GM18951 (cell line): ENCODE data around the gene LRRC38.

Source experiments
- POLR2A ChIP-seq: IDR thresholded peaks from 4 replicates; pipeline ENCODE4 v1.6.1; 2011; ENCODE audit warnings: mild to moderate bottlenecking; ENCODE audit not compliant: insufficient read length, insufficient read depth; ENCODE audit errors: extremely low read depth
- in situ Hi-C: fragments of 300-500 bp; cut with MboI; formaldehyde crosslinking; loops from one replicate; pipeline ENCODE4 v1.12.0; 2022; ENCODE audit warnings: low sequenced_read_pairs, mixed read lengths, inconsistent platforms; ENCODE audit not compliant: unreplicated experiment

Gene LRRC38

DNA sequence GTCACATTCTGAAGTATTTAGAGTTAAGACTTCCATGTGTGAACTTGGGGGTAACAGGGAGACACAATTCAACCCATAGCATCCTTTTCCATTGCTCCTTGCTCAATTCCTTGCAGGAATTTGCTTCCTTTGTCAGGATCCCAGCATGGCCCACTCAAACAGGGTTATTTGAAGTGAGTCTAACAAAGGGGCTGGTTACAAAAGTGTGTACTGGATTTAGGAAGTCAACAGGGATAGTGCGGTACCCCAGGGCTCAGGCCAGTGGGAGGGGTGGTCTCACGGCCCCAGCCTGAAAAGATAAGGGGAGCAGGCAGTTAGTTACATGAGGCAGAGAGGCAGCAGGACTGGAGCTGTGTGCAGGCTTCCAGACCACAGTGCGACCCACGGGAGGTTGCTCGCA is 14.4 kb downstream of the LRRC38 start:
- in situ Hi-C loops = no loop called here
- no peak for TF ChIP-seq POLR2A

- in situ Hi-C loops = no loop called here
- no peak for TF ChIP-seq POLR2A
Measured at GRCh38 chr1:13498553-13498952, 15.2 kb downstream of the LRRC38 start.

DNA sequence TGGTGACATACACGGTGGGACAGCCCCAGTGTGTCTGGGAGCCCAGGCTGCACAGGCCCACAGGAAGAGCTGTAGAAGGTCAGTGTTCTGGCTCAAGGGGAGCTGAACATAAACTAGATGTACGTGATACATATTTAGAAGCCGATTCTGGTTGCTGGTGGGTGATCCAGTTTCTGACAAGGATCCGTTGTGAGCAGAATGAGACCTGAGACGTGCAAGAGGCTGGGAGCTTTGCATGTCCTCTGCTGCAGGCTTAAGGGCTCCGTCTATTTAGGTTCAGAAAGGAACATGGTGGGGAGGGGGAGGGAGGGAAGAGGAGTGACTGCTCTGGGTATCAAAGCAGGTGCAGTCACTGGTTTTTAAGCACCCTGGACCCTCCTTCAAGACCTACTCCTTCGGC is 18.6 kb downstream of the LRRC38 start:
- no peak for TF ChIP-seq POLR2A
- in situ Hi-C loops = no loop called here

DNA sequence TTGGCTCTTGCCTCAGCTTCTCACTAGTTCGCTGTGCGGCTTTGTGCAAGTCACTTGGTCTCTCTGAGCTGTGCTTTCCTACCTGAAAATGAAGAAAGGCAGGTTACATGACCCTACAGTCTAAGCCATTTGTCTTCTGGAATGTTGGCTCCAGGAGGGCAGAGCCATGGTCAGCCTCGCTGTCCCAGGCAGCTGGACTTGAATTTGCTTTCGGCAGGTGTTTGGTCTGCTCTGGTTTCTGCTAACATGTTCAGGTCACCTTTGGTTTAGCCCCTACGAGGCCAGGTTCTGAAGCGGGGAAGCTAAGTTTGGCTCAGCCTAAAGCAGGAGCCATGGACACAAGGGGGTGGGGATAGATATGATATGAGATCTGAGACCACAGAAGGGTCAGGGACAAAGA is 19.1 kb downstream of the LRRC38 start:
- TF ChIP-seq POLR2A = no peak
- in situ Hi-C loops = no loop called here

DNA sequence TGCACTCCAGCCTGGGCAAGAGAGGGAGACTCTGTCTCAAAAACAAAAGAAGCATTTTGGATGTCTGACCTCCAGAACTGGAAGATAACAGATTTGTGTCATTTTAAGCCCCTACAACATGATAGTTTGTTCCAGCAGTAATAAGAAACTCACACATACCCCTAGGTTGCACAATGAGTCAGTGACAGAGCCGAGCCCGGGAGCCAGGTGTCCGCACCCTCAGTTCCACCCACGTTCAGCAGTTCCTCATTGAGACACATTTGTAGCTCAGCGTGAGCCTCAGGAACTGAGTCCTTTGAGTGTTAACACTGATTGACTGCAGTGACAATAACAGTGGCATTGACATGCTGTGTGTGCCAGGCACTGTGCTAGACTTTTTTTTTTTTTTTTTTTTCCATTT is 19.8 kb downstream of the LRRC38 start:
- in situ Hi-C loops = no loop called here
- no peak for TF ChIP-seq POLR2A

DNA sequence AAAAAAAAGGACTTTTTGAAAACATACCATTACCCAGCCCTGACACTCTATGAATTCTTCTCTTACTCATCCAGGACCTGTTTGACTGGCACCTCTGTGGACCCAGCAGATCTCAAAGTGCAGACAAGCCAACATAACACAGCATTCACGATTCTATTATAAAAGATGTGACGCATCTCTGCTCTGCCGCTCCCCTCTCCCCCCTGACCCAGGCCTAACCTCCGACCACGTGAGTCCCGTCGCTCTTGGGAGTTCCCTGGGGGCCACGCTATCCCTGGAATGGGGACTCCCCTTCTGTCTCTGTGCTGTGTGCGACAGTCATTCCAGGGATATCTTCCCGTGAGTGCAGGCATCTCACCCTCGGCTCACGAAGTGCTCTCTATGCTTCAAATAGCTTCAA is 21.1 kb downstream of the LRRC38 start:
- no peak for TF ChIP-seq POLR2A
- in situ Hi-C loops = no loop called here

- in situ Hi-C loops = no loop called here
- no peak for TF ChIP-seq POLR2A
Measured at GRCh38 chr1:13487957-13488356, 25.8 kb downstream of the LRRC38 start.

- in situ Hi-C loops = no loop called here
- TF ChIP-seq POLR2A = no peak
Measured at GRCh38 chr1:13487143-13487868, 26.5 kb downstream of the LRRC38 start.

- in situ Hi-C loops = no loop called here
- TF ChIP-seq POLR2A = no peak
Measured at GRCh38 chr1:13483946-13484345, 29.9 kb downstream of the LRRC38 start.

GRCh38 chr1:13482600-13482999 is 31.2 kb downstream of the LRRC38 start:
- TF ChIP-seq POLR2A = no peak
- in situ Hi-C loops = no loop called here

- TF ChIP-seq POLR2A = no peak
- in situ Hi-C loops = no loop called here
Measured at GRCh38 chr1:13479171-13479856, 34.5 kb downstream of the LRRC38 start.

- TF ChIP-seq POLR2A = no peak
- in situ Hi-C loops = no loop called here
Measured at GRCh38 chr1:13478692-13479091, 35.1 kb downstream of the LRRC38 start.

DNA sequence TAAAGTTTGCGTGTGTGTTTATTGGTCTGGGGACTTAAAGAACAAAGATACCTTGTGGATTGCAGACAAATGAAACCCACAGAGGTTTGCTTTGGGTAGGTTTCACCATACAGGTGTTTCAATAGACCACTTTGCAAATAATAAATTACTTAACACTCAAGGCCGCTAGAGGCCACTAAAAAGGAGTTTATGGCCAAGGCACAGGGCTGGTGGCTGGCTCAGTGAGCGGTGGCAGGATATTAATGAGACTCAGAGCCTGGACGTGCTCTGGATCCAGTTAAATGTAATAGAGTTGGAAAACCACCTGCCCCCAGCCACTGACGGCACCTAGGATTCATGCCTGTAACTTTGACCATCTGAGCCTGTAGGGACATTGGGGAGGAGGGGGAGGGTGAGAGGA is 44.5 kb downstream of the LRRC38 start:
- in situ Hi-C loops = no loop called here
- TF ChIP-seq POLR2A = no peak

- in situ Hi-C loops = no loop called here
- TF ChIP-seq POLR2A = no peak
Measured at GRCh38 chr1:13465515-13465914, 48.3 kb downstream of the LRRC38 start.
